HEK293 (cell line): Measurements from ENCODE around the gene ARAP1.

Experiments
- CTCF ChIA-PET: fragments of 350-600 bp; formaldehyde crosslinking; extraction: SDS; loops from one replicate; lab custom pipeline; 2021; ENCODE audit warnings: antibody characterized with exemption; lab: Yijun Ruan, JAX
- POLR2A ChIA-PET: fragments of 300-600 bp; formaldehyde crosslinking; extraction: SDS; loops from one replicate; lab custom pipeline; 2020; ENCODE audit warnings: antibody characterized with exemption, inconsistent platforms; lab: Yijun Ruan, JAX
- H3K27ac ChIP-seq: fragments of 200-500 bp; sonication (Bioruptor generic); 2 replicates; pipeline ENCODE4 v1.5.1; 2014; ENCODE audit warnings: low read depth, low read length, control low read depth, inconsistent platforms; ENCODE audit errors: extremely low read depth
- H3K36me3 ChIP-seq, 2 experiments: fragments of 200-500 bp in 1 of 2; sonication (Bioruptor generic) in 1 of 2; 1 replicate in 1 of 2; 2 replicates in 1 of 2; pipeline ENCODE4 v1.5.1; 2014 to 2017; ENCODE audit warnings: inconsistent platforms in 2 of 2, low read length in 2 of 2; ENCODE audit not compliant: control insufficient read depth in 2 of 2, insufficient read depth in 1 of 2
- H3K4me1 ChIP-seq: fragments of 200-500 bp; sonication (Bioruptor generic); 2 replicates; pipeline ENCODE4 v1.5.1; 2014; ENCODE audit warnings: mild to moderate bottlenecking, low read length, inconsistent platforms; ENCODE audit not compliant: control insufficient read depth, insufficient read depth
- H3K4me3 ChIP-seq: 2 replicates; pipeline ENCODE4 v1.5.1; 2011; ENCODE audit warnings: low read depth, mild to moderate bottlenecking, control low read depth, low read length, moderate library complexity
- H3K9me3 ChIP-seq: fragments of 200-500 bp; sonication (Bioruptor generic); 2 replicates; pipeline ENCODE4 v1.5.1; 2014; ENCODE audit warnings: low read depth, low read length, inconsistent platforms; ENCODE audit not compliant: control insufficient read depth, insufficient read depth
- GFI1B ChIP-seq: fragments of 450-650 bp; formaldehyde crosslinking; IDR thresholded peaks from 2 replicates; pipeline ENCODE4 v1.5.1; 2016; ENCODE audit warnings: missing biosample characterization, missing genetic modification characterization
- GLI2 ChIP-seq: fragments of 450-650 bp; formaldehyde crosslinking; IDR thresholded peaks from 2 replicates; pipeline ENCODE4; 2017; ENCODE audit warnings: missing biosample characterization, missing genetic modification characterization, low read depth, borderline replicate concordance
- GLIS1 ChIP-seq: fragments of 450-650 bp; formaldehyde crosslinking; IDR thresholded peaks from 2 replicates; pipeline ENCODE4 v1.5.1; 2016; ENCODE audit warnings: missing biosample characterization, missing genetic modification characterization
- IKZF3 ChIP-seq: fragments of 450-650 bp; IDR thresholded peaks from 2 replicates; pipeline ENCODE4 v1.5.0; 2018; ENCODE audit warnings: missing biosample characterization, mild to moderate bottlenecking, missing genetic modification characterization, moderate library complexity
- KLF1 ChIP-seq: fragments of 450-650 bp; formaldehyde crosslinking; IDR thresholded peaks from 2 replicates; pipeline ENCODE4 v1.5.1; 2016; ENCODE audit warnings: missing biosample characterization, missing genetic modification characterization
- KLF7 ChIP-seq: fragments of 450-650 bp; formaldehyde crosslinking; IDR thresholded peaks from 2 replicates; pipeline ENCODE4 v1.5.1; 2016; ENCODE audit warnings: missing biosample characterization, missing genetic modification characterization, borderline replicate concordance
- MZF1 ChIP-seq: fragments of 450-650 bp; formaldehyde crosslinking; IDR thresholded peaks from 2 replicates; pipeline ENCODE4 v1.5.1; 2017; ENCODE audit warnings: missing biosample characterization, missing genetic modification characterization, borderline replicate concordance
- ZBTB21 ChIP-seq: fragments of 450-650 bp; formaldehyde crosslinking; IDR thresholded peaks from 2 replicates; pipeline ENCODE4 v1.5.1; 2017; ENCODE audit warnings: missing biosample characterization, missing genetic modification characterization
- ZBTB48 ChIP-seq: fragments of 450-650 bp; formaldehyde crosslinking; IDR thresholded peaks from 2 replicates; pipeline ENCODE4 v1.5.1; 2016; ENCODE audit warnings: missing biosample characterization, missing genetic modification characterization
- ZBTB7A ChIP-seq: fragments of 450-650 bp; formaldehyde crosslinking; IDR thresholded peaks from 2 replicates; pipeline ENCODE4 v1.5.1; 2016; ENCODE audit warnings: low read depth, missing biosample characterization, missing genetic modification characterization
- ZNF114 ChIP-seq: fragments of 450-650 bp; formaldehyde crosslinking; IDR thresholded peaks from 2 replicates; pipeline ENCODE4 v1.5.0; 2017; ENCODE audit warnings: missing biosample characterization, missing genetic modification characterization
- ZNF121 ChIP-seq: fragments of 450-650 bp; formaldehyde crosslinking; IDR thresholded peaks from 2 replicates; pipeline ENCODE4 v1.5.1; 2016; ENCODE audit warnings: missing biosample characterization, missing genetic modification characterization
- ZNF169 ChIP-seq: fragments of 450-650 bp; formaldehyde crosslinking; IDR thresholded peaks from 2 replicates; pipeline ENCODE4 v1.5.1; 2016; ENCODE audit warnings: missing biosample characterization, missing genetic modification characterization
- ZNF274 ChIP-seq, 2 experiments: fragments of 200-500 bp in 1 of 2; fragments of 450-650 bp in 1 of 2; sonication (Bioruptor generic) in 1 of 2; formaldehyde crosslinking in 1 of 2; IDR thresholded peaks; 2 replicates each; pipeline versions ENCODE4 v1.5.1 to v1.6.1; 2014 to 2016; ENCODE audit warnings: borderline replicate concordance in 1 of 2, inconsistent platforms in 1 of 2, low read length in 1 of 2, missing biosample characterization in 1 of 2, missing genetic modification characterization in 1 of 2
- ZNF335 ChIP-seq: fragments of 450-650 bp; formaldehyde crosslinking; conservative IDR thresholded peaks from 2 replicates; pipeline ENCODE4 v1.5.1; 2016; ENCODE audit warnings: missing biosample characterization, missing genetic modification characterization
- ZNF561 ChIP-seq: fragments of 450-650 bp; IDR thresholded peaks from 2 replicates; pipeline ENCODE4 v1.5.1; 2018; ENCODE audit warnings: missing biosample characterization, missing genetic modification characterization, borderline replicate concordance
- ZNF600 ChIP-seq: fragments of 450-650 bp; formaldehyde crosslinking; IDR thresholded peaks from 2 replicates; pipeline ENCODE4 v1.5.1; 2016; ENCODE audit warnings: missing biosample characterization, missing genetic modification characterization
- ZNF610 ChIP-seq: fragments of 450-650 bp; formaldehyde crosslinking; IDR thresholded peaks from 2 replicates; pipeline ENCODE4 v1.5.1; 2016; ENCODE audit warnings: missing biosample characterization, missing genetic modification characterization, borderline replicate concordance
- ZNF624 ChIP-seq: fragments of 450-650 bp; formaldehyde crosslinking; IDR thresholded peaks from 2 replicates; pipeline ENCODE4 v1.5.1; 2017; ENCODE audit warnings: missing biosample characterization, missing genetic modification characterization
- ZNF76 ChIP-seq: fragments of 450-650 bp; formaldehyde crosslinking; IDR thresholded peaks from 2 replicates; pipeline ENCODE4; 2016; ENCODE audit warnings: low read depth, missing biosample characterization, missing genetic modification characterization, borderline replicate concordance
- ZNF791 ChIP-seq: fragments of 450-650 bp; formaldehyde crosslinking; IDR thresholded peaks from 2 replicates; pipeline ENCODE4 v1.5.1; 2016; ENCODE audit warnings: missing biosample characterization, missing genetic modification characterization
- ZNF830 ChIP-seq: fragments of 450-650 bp; IDR thresholded peaks from 2 replicates; pipeline ENCODE4 v1.5.0; 2018; ENCODE audit warnings: missing biosample characterization, missing genetic modification characterization, low read depth, mild to moderate bottlenecking, moderate library complexity
- ZSCAN23 ChIP-seq: fragments of 450-650 bp; formaldehyde crosslinking; IDR thresholded peaks from 2 replicates; pipeline ENCODE4 v1.5.1; 2016; ENCODE audit warnings: missing biosample characterization, missing genetic modification characterization
- ZSCAN30 ChIP-seq: fragments of 450-650 bp; IDR thresholded peaks from 2 replicates; pipeline ENCODE4 v1.5.1; 2018; ENCODE audit warnings: missing biosample characterization, mild to moderate bottlenecking, missing genetic modification characterization, moderate library complexity
- TF ChIP-seq, protein P1 (sequence below): fragments of 450-650 bp; formaldehyde crosslinking; IDR thresholded peaks from 2 replicates; pipeline ENCODE4 v1.5.1; 2017; ENCODE audit warnings: missing biosample characterization, mild to moderate bottlenecking, missing genetic modification characterization, moderate library complexity
- TF ChIP-seq, protein P2 (sequence below): fragments of 450-650 bp; formaldehyde crosslinking; IDR thresholded peaks from 2 replicates; pipeline ENCODE4 v1.5.1; 2016; ENCODE audit warnings: missing biosample characterization, missing genetic modification characterization
- TF ChIP-seq, protein P3 (sequence below): fragments of 450-650 bp; IDR thresholded peaks from 2 replicates; pipeline ENCODE4 v1.5.1; 2018; ENCODE audit warnings: missing biosample characterization, mild to moderate bottlenecking, missing genetic modification characterization
- TF ChIP-seq, protein P4 (sequence below): fragments of 450-650 bp; formaldehyde crosslinking; IDR thresholded peaks from 2 replicates; pipeline ENCODE4 v1.5.1; 2016; ENCODE audit warnings: missing biosample characterization, missing genetic modification characterization

Gene ARAP1

DNA sequence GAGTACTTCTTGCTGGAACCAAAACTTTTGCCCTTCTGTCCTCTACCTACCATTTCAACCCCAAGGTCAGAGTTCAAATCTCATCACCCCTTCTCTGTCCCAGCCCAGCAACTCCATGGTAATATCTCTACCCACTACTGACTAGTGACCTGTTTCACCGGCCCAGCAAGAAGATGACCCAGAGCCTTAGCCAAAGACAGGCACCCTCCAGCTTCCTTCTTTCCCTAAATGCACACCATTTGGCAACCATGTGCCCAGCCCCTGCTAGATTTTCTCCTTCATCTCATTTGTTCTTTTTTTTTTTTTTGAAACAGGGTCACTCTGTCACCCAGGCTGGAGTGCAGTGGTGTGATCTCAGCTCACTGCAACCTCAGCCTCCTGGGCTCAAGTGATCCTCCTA lies 14.9 kb downstream of the ARAP1 start:
- POLR2A ChIA-PET = no interaction called here
- CTCF ChIA-PET = interaction anchor here (1.8 to 2.1 kb wide), 2 partner anchors 9 to 56 kb away, joined by 4 to 5 read pairs; no protein-coding TSS in a partner anchor
- Histone ChIP-seq H3K9me3 (no peaks in the 10 kb centered on the region), H3K4me3 (no peak overlapping the region), H3K27ac (no peak overlapping the region), H3K36me3 (peaks cover 0 to 1% of the 10 kb centered on the region in 2 experiments; a peak in 1 of 3 replicates), H3K4me1 (no peaks in the 10 kb centered on the region)
- TF ChIP-seq, protein P1, sequence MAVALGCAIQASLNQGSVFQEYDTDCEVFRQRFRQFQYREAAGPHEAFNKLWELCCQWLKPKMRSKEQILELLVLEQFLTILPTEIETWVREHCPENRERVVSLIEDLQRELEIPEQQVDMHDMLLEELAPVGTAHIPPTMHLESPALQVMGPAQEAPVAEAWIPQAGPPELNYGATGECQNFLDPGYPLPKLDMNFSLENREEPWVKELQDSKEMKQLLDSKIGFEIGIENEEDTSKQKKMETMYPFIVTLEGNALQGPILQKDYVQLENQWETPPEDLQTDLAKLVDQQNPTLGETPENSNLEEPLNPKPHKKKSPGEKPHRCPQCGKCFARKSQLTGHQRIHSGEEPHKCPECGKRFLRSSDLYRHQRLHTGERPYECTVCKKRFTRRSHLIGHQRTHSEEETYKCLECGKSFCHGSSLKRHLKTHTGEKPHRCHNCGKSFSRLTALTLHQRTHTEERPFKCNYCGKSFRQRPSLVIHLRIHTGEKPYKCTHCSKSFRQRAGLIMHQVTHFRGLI (tag by site-specific recombination) = no peak
- TF ChIP-seq, protein P2, sequence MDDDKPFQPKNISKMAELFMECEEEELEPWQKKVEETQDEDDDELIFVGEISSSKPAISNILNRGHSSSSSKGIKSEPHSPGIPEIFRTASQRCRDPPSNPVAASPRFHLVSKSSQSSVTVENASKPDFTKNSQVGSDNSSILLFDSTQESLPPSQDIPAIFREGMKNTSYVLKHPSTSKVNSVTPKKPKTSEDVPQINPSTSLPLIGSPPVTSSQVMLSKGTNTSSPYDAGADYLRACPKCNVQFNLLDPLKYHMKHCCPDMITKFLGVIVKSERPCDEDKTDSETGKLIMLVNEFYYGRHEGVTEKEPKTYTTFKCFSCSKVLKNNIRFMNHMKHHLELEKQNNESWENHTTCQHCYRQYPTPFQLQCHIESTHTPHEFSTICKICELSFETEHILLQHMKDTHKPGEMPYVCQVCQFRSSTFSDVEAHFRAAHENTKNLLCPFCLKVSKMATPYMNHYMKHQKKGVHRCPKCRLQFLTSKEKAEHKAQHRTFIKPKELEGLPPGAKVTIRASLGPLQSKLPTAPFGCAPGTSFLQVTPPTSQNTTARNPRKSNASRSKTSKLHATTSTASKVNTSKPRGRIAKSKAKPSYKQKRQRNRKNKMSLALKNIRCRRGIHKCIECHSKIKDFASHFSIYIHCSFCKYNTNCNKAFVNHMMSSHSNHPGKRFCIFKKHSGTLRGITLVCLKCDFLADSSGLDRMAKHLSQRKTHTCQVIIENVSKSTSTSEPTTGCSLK (tag by site-specific recombination) = no peak
- no peak for TF ChIP-seq ZNF335 (tag by site-specific recombination)

DNA sequence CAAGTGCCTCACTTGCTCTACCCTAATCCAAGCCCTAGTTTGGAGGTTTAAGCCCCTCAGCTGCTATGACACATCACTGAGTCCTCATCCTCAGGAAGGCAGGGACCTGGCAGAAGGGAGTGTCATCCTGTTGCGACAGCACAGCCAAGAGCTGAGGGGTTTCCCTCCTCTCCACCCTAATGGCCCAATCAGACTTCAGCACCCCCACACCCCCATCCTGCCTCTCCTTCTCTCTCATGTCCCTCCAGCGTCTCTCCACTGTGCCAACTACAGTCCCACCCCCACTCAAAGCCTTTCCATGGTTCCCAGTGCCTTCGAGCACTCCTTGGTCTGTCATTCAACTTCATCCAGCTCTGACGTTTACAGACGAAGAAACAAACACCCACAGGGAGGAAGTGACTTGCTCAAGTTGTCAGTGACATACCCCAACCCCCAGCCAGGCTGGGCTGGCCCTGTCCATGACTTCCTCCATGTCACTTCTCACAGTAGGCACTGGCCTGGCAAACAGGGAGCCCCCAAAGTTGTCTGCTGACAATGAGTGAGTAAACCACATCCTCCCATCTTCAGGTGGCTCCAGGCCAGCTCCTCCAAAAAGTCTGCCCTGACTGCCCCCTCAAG lies 15.6 kb downstream of the ARAP1 start:
- H3K4me3 ChIP-seq = no peak overlapping the region
- peaks cover 0 to 6% of the 10 kb centered on the region in 2 experiments; a peak in 1 of 3 replicates for H3K36me3 ChIP-seq
- H3K4me1 ChIP-seq = no peaks in the 10 kb centered on the region
- CTCF ChIA-PET = interaction anchor here (1.8 to 3.2 kb wide), 3 partner anchors 9 to 56 kb away, joined by 4 to 14 read pairs (median 5); no protein-coding TSS in a partner anchor
- POLR2A ChIA-PET = no interaction called here
- no peak overlapping the region for H3K27ac ChIP-seq
- H3K9me3 ChIP-seq = no peaks in the 10 kb centered on the region
- no peak for TF ChIP-seq ZNF610 (tag by site-specific recombination)
- TF ChIP-seq IKZF3 = no peak
- no peak for TF ChIP-seq ZNF121 (tag by site-specific recombination)
- peak; percentile 45; the same call in 1 of the 2 replicates for TF ChIP-seq ZBTB48 (tag by site-specific recombination)
- no peak for TF ChIP-seq GFI1B
- no peak for TF ChIP-seq ZNF561 (tag by site-specific recombination)
- TF ChIP-seq KLF7 (tag by site-specific recombination) = no peak
- TF ChIP-seq MZF1 (tag by site-specific recombination) = no peak
- no peak for TF ChIP-seq GLI2 (tag by site-specific recombination)
- TF ChIP-seq ZNF169 (tag by site-specific recombination) = no peak
- no peak for TF ChIP-seq ZNF114
- TF ChIP-seq ZSCAN30 = no peak
- TF ChIP-seq ZNF274 (IDR thresholded peaks at IDR 0.05; ENCODE audit: low read length) = no peak
- no peak for TF ChIP-seq ZNF274 (tag by site-specific recombination; IDR thresholded peaks at IDR 0.05; ENCODE audit: borderline replicate concordance)
- TF ChIP-seq ZNF76 (tag by site-specific recombination) = no peak
- no peak for TF ChIP-seq KLF1 (tag by site-specific recombination)
- no peak for TF ChIP-seq GLIS1 (tag by site-specific recombination)
- TF ChIP-seq, protein P3, sequence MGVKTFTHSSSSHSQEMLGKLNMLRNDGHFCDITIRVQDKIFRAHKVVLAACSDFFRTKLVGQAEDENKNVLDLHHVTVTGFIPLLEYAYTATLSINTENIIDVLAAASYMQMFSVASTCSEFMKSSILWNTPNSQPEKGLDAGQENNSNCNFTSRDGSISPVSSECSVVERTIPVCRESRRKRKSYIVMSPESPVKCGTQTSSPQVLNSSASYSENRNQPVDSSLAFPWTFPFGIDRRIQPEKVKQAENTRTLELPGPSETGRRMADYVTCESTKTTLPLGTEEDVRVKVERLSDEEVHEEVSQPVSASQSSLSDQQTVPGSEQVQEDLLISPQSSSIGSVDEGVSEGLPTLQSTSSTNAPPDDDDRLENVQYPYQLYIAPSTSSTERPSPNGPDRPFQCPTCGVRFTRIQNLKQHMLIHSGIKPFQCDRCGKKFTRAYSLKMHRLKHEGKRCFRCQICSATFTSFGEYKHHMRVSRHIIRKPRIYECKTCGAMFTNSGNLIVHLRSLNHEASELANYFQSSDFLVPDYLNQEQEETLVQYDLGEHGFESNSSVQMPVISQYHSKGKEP (tag by site-specific recombination) = no peak
- TF ChIP-seq ZNF791 (tag by site-specific recombination) = no peak
- no peak for TF ChIP-seq ZNF624
- peak; percentile 26; the same call in 1 of the 2 replicates for TF ChIP-seq ZBTB21 (tag by site-specific recombination)
- no peak for TF ChIP-seq ZBTB7A
- peak; percentile 45; the same call in 1 of the 2 replicates for TF ChIP-seq ZNF600 (tag by site-specific recombination)
- TF ChIP-seq ZNF830 (tag by site-specific recombination) = no peak
- no peak for TF ChIP-seq ZSCAN23 (tag by site-specific recombination)
- TF ChIP-seq, protein P4, sequence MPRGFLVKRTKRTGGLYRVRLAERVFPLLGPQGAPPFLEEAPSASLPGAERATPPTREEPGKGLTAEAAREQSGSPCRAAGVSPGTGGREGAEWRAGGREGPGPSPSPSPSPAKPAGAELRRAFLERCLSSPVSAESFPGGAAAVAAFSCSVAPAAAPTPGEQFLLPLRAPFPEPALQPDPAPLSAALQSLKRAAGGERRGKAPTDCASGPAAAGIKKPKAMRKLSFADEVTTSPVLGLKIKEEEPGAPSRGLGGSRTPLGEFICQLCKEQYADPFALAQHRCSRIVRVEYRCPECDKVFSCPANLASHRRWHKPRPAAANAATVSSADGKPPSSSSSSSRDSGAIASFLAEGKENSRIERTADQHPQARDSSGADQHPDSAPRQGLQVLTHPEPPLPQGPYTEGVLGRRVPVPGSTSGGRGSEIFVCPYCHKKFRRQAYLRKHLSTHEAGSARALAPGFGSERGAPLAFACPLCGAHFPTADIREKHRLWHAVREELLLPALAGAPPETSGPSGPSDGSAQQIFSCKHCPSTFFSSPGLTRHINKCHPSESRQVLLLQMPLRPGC (tag by site-specific recombination) = no peak
